A673 (cell line): ENCODE measurements around the gene NRAS. TPM values are rescaled to one million over a fixed set of nuclear protein-coding genes. Genes with fewer than 3 reads are reported as not detected.

ENCODE experiments used
- BruUV-seq: library from RNA; stranded (reverse); fragments of 400-500 nt; replicated peaks from 2 replicates; lab custom pipeline; 2021; lab: Mats Ljungman, UMichigan
- CTCF ChIA-PET: fragments of 300-600 bp; sonication (Branson Sonifier 250); formaldehyde crosslinking; loops from one replicate; lab custom pipeline; 2022; ENCODE audit warnings: antibody characterized with exemption; lab: Charles Lee
- POLR2A ChIA-PET: fragments of 300-600 bp; sonication (Branson Sonifier 250); formaldehyde crosslinking; loops from one replicate; lab custom pipeline; 2022; ENCODE audit warnings: antibody characterized with exemption; ENCODE audit not compliant: low non-redundant PET; lab: Charles Lee
- DNase-seq: peaks from one replicate; pipeline ENCODE4 v3.0.0-alpha.2; 2015; ENCODE audit warnings: low spot score
- H3K27ac ChIP-seq: fragments of 200-600 bp; sonication (generic); 2 replicates; pipeline ENCODE4 v1.5.1; 2016; ENCODE audit warnings: mixed run types, low read depth, mild to moderate bottlenecking, mixed read lengths, antibody characterized with exemption, low read length; ENCODE audit not compliant: poor library complexity, severe bottlenecking
- H3K27me3 ChIP-seq: fragments of 200-600 bp; sonication (generic); replicated peaks from 2 replicates; pipeline ENCODE4 v1.6.1; 2017; ENCODE audit warnings: mixed run types, low read depth, mild to moderate bottlenecking, mixed read lengths, antibody characterized with exemption, low read length; ENCODE audit not compliant: insufficient read depth, poor library complexity
- H3K36me3 ChIP-seq: fragments of 200-600 bp; sonication (generic); 2 replicates; pipeline ENCODE4 v1.6.1; 2016; ENCODE audit warnings: mixed run types, mild to moderate bottlenecking, mixed read lengths, antibody characterized with exemption, low read length; ENCODE audit not compliant: insufficient read depth, poor library complexity, severe bottlenecking
- H3K4me1 ChIP-seq: fragments of 200-600 bp; sonication (generic); 2 replicates; pipeline ENCODE4 v1.6.1; 2017; ENCODE audit warnings: mixed run types, mild to moderate bottlenecking, mixed read lengths, antibody characterized with exemption, low read length; ENCODE audit not compliant: insufficient read depth, poor library complexity, severe bottlenecking
- H3K4me3 ChIP-seq: fragments of 200-600 bp; sonication (generic); 2 replicates; pipeline ENCODE4 v1.5.1; 2016; ENCODE audit warnings: low read depth, mixed run types, mild to moderate bottlenecking, mixed read lengths, low read length; ENCODE audit not compliant: poor library complexity, severe bottlenecking
- H3K9me3 ChIP-seq: fragments of 200-600 bp; sonication (generic); 2 replicates; pipeline ENCODE4 v1.6.1; 2016; ENCODE audit warnings: mixed run types, low read depth, mild to moderate bottlenecking, mixed read lengths, antibody characterized with exemption, low read length; ENCODE audit not compliant: poor library complexity, severe bottlenecking
- EZH2 ChIP-seq: fragments of 200-600 bp; sonication (generic); IDR thresholded peaks from 2 replicates; pipeline ENCODE4 v1.6.1; 2017; ENCODE audit warnings: borderline replicate concordance, low read depth, mild to moderate bottlenecking, mixed read lengths, antibody characterized with exemption, low read length; ENCODE audit not compliant: poor library complexity, severe bottlenecking
- intact Hi-C: fragments of 100-400 bp; cut with micrococcal nuclease; formaldehyde crosslinking; loops from one replicate; pipeline ENCODE4 v1.10.0; 2022; ENCODE audit not compliant: unreplicated experiment
- total RNA-seq: library from RNA; stranded (reverse); gene quantifications from 2 replicates; pipeline ENCODE4 v1.2.3, GENCODE V29; 2021
- TF ChIP-seq, protein P1 (sequence below): fragments of 300-800, 200-600 bp; sonication (generic); conservative IDR thresholded peaks from 2 replicates; pipeline ENCODE4 v1.5.1; 2017; ENCODE audit warnings: low read depth, mild to moderate bottlenecking, antibody characterized with exemption, low read length, moderate library complexity, mixed read lengths

NRAS gene
- total RNA-seq, 1 experiment from 2014 or later, result 79.1 TPM

DNA sequence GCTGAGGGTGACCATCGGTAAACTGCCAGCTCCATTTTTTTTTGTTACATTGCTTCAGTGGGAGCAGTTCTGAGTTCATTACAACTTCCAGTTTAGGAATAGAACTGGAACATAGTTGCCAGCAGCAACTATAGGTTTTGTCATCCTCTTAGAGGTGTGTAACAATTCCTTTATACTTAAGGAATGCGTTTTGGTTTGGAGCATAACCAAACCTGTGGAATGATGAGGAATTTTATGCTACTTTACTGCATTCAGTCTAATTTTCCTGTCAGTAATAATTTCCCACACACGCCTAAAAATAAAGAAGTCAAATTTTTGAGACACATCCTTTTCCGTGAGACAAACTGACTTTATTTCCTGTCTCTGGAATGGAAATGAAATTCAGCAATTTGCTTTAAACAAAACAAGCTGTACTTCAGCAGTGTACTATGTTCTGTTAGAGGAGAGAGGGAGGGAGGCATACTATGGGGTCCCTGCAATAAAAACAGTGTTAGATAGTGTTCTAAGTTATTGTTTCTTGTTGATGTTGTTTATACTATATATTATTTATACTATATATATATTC lies 16.5 kb downstream of the NRAS start:
- Histone ChIP-seq H3K27ac (no peak overlapping the region), H3K9me3 (no peaks in the 10 kb centered on the region), H3K4me3 (no peak overlapping the region), H3K36me3 (no peaks in the 10 kb centered on the region), H3K4me1 (no peaks in the 10 kb centered on the region), H3K27me3 (no peaks in the 10 kb centered on the region)
- ChIA-PET POLR2A (no interaction called here), CTCF (no interaction called here)
- no peak for DNase-seq
- BruUV-seq, result no TSS peak
- intact Hi-C loops, result no loop called here
- no peak for TF ChIP-seq EZH2
- TF ChIP-seq, protein P1, sequence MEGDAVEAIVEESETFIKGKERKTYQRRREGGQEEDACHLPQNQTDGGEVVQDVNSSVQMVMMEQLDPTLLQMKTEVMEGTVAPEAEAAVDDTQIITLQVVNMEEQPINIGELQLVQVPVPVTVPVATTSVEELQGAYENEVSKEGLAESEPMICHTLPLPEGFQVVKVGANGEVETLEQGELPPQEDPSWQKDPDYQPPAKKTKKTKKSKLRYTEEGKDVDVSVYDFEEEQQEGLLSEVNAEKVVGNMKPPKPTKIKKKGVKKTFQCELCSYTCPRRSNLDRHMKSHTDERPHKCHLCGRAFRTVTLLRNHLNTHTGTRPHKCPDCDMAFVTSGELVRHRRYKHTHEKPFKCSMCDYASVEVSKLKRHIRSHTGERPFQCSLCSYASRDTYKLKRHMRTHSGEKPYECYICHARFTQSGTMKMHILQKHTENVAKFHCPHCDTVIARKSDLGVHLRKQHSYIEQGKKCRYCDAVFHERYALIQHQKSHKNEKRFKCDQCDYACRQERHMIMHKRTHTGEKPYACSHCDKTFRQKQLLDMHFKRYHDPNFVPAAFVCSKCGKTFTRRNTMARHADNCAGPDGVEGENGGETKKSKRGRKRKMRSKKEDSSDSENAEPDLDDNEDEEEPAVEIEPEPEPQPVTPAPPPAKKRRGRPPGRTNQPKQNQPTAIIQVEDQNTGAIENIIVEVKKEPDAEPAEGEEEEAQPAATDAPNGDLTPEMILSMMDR, result no peak

DNA sequence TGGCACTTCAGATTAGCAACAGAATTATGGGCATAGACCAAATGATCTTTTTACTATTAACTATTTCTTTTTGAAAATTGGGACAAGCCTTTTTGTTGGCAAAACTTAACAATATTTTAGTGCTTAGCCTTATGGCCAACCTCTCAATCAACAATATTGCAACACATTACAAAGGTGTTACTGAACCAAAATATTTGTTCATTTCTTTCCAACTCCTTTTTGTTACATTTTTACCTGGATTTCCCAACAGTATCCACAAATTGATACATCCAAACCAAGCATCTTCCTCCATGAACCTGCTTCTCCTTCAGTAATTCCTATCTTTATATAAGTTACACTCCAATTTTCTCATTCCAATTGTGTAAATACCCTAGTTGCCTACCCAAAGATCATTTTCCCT lies 19.8 kb downstream of the NRAS start:
- POLR2A ChIA-PET, result no interaction called here
- Histone ChIP-seq H3K27me3 (no peaks in the 10 kb centered on the region), H3K36me3 (no peaks in the 10 kb centered on the region), H3K27ac (no peak overlapping the region), H3K4me3 (no peak overlapping the region), H3K4me1 (no peaks in the 10 kb centered on the region), H3K9me3 (no peaks in the 10 kb centered on the region)
- DNase-seq, result no peak
- no TSS peak for BruUV-seq
- TF ChIP-seq, protein P1, result no peak
- TF ChIP-seq EZH2, result no peak
- intact Hi-C loops, result no loop called here
- CTCF ChIA-PET, result no interaction called here

DNA sequence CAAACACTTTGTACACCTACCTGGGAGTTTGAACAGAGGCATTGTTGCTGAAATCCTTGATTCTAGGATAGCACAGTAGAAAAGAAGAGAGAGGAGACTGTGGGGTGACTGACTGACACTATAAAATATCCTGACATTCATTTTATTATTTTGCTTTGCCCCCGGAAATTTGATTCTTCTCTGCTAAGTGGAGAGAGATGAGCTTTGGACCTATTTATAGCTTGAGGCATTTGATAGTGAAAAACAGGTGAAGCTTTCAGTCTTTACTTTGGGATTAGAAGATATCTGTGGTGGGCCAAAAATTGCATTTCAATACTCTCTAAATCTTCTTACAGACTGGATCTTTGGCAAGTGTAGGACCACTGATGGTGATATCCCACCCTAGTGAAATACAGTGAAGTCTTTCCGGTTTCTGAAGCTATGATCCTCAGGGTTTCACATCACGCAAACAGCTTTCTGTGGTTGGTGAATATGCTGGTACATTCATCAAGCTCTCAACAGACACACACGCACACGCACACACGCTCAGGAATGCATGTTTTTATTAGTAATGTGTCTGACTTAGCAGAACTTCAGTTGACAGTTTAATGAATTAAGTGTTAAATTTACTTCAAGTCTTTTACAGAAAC lies 21.0 kb downstream of the NRAS start, which contains the start of gene AMPD1:
Gene AMPD1, minus strand, starts transcription at position 117 of the 629 bp plus-strand sequence. Its CDS starts 75 bp downstream, at position 42.
- H3K4me1 ChIP-seq, result no peaks in the 10 kb centered on the region
- no peak for DNase-seq
- H3K9me3 ChIP-seq, result no peaks in the 10 kb centered on the region
- H3K27me3 ChIP-seq, result no peaks in the 10 kb centered on the region
- intact Hi-C loops, result no loop called here
- no peaks in the 10 kb centered on the region for H3K36me3 ChIP-seq
- no peak within 1 kb of the TSS for H3K27ac ChIP-seq
- ChIA-PET CTCF (no interaction called here), POLR2A (no interaction called here)
- no peak within 1 kb of the TSS for H3K4me3 ChIP-seq
- no peak for TF ChIP-seq EZH2
- TF ChIP-seq, protein P1, result no peak
- no TSS peak for BruUV-seq
